Measurements from ENCODE around the gene NUDCD3.

The NUDCD3 gene

DNA sequence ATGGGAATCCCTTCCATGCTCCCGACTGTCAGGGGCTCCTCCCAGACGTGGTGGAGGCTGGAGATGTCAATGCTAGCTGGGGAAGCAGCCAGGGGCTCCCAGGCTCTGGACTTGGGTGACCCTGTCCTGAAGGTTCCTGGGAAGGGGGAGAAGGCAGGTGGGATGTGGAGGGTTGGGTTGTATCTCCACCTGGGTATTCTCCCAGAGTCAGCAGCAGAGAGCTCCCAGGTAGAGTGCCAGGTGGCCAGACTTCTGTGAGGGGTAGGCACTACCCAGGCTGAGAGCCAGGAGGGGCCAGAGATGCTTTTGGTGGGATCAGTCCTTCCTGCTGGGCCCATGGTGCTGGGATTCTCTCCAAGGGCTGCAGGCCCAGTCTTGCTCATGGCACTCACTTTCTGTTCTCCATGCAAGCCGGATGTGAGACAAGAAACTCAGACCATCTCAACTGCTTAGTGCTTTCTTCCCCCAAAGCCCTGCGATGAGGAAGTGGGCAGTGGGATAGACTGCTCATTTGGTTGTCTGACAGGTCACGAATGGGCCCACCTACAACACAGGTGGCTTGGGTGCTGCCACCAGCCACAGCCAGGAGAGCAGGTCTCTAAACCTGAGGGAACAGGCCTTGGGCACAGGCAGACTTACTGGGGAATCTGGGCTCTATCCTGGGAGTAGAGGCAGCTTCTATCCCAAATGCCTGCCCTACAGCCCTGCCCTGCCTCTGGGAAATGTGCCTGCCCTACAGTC, 112.6 kb downstream of the NUDCD3 start:
- TF ChIP-seq, protein P1, sequence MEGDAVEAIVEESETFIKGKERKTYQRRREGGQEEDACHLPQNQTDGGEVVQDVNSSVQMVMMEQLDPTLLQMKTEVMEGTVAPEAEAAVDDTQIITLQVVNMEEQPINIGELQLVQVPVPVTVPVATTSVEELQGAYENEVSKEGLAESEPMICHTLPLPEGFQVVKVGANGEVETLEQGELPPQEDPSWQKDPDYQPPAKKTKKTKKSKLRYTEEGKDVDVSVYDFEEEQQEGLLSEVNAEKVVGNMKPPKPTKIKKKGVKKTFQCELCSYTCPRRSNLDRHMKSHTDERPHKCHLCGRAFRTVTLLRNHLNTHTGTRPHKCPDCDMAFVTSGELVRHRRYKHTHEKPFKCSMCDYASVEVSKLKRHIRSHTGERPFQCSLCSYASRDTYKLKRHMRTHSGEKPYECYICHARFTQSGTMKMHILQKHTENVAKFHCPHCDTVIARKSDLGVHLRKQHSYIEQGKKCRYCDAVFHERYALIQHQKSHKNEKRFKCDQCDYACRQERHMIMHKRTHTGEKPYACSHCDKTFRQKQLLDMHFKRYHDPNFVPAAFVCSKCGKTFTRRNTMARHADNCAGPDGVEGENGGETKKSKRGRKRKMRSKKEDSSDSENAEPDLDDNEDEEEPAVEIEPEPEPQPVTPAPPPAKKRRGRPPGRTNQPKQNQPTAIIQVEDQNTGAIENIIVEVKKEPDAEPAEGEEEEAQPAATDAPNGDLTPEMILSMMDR (IDR thresholded peaks at IDR 0.05; ENCODE audit: unreplicated experiment in 3 of 3) = no peak
- no peaks in the 10 kb centered on the region for H3K9me3 Mint-ChIP-seq
- H3K4me3 Mint-ChIP-seq = no peak overlapping the region
- no peak overlapping the region for H3K27ac Mint-ChIP-seq
- H3K36me3 Mint-ChIP-seq (ENCODE audit: low read depth) = no peaks in the 10 kb centered on the region
- no peaks in the 10 kb centered on the region for H3K4me1 Mint-ChIP-seq
- peaks cover 7% of the 10 kb centered on the region for H3K27me3 Mint-ChIP-seq (ENCODE audit: low read depth)

DNA sequence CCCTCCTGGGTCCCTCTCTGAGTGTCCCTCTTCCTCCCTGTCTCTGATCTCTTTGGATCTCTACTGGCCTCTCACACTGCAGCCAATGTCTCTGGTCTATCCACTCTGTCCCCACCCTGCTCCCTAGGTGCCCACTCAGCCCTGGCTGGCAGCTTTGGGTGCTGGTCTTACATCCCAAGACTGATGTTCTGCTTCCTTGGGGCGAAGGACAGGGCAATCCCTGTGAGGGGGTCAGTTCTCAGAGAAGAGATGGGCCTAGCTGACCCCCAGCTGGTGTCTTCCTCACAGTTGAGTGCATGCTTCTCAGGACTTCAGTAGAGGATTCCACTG, 113.4 kb downstream of the NUDCD3 start:
- TF ChIP-seq, protein P1 (IDR thresholded peaks at IDR 0.05; ENCODE audit: unreplicated experiment in 3 of 3) = no peak
- H3K27ac Mint-ChIP-seq = no peak overlapping the region
- H3K9me3 Mint-ChIP-seq = no peaks in the 10 kb centered on the region
- peaks cover 7% of the 10 kb centered on the region for H3K27me3 Mint-ChIP-seq (ENCODE audit: low read depth)
- no peaks in the 10 kb centered on the region for H3K36me3 Mint-ChIP-seq (ENCODE audit: low read depth)
- no peaks in the 10 kb centered on the region for H3K4me1 Mint-ChIP-seq
- no peak overlapping the region for H3K4me3 Mint-ChIP-seq

DNA sequence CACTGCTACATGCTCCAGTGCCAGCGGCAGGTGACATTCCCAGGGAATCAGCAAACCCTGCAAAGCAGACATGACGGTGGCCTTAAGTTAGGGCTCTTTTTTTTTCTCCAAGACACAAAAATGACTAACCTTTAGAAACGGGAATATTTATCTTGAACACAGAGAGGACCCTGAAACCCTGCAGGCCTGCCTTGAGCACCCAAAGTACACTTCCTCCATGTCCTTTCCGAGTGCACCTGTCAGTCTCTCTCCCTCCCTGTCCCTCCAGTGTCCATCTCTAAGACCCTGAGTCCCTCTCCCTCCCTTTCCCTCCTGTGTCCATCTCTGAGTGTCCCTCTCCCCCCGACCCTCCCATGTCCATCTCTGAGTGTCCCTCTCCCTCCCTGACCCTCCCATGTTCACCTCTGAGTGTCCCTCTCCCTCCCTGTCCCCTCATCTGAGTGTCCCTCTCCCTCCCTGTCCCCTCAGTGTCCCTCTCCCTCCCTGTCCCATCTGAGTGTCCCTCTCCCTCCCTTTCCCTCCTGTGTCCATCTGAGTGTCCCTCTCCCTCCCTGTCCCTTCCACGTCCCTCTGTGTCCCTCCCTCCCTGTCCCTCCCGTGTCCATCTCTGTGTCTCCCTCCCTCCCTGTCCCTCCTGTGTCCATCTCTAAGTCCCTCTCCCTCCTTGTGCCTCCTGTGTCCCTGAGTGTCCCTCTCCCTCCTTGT, 113.9 kb downstream of the NUDCD3 start:
- Mint-ChIP-seq H3K4me1 (no peaks in the 10 kb centered on the region), H3K9me3 (no peaks in the 10 kb centered on the region), H3K27ac (no peak overlapping the region), H3K4me3 (no peak overlapping the region), H3K36me3 (ENCODE audit: low read depth) (no peaks in the 10 kb centered on the region), H3K27me3 (ENCODE audit: low read depth) (peaks cover 7% of the 10 kb centered on the region)
- TF ChIP-seq, protein P1 (IDR thresholded peaks at IDR 0.05; ENCODE audit: unreplicated experiment in 3 of 3) = no peak

GRCh38 chr7:44375926-44376342, 114.5 kb downstream of the NUDCD3 start:
- Mint-ChIP-seq H3K27me3 (ENCODE audit: low read depth) (peaks cover 7% of the 10 kb centered on the region), H3K27ac (no peak overlapping the region), H3K9me3 (no peaks in the 10 kb centered on the region), H3K4me3 (no peak overlapping the region), H3K4me1 (no peaks in the 10 kb centered on the region), H3K36me3 (ENCODE audit: low read depth) (no peaks in the 10 kb centered on the region)
- TF ChIP-seq, protein P1 (IDR thresholded peaks at IDR 0.05; ENCODE audit: unreplicated experiment in 3 of 3) = no peak

DNA sequence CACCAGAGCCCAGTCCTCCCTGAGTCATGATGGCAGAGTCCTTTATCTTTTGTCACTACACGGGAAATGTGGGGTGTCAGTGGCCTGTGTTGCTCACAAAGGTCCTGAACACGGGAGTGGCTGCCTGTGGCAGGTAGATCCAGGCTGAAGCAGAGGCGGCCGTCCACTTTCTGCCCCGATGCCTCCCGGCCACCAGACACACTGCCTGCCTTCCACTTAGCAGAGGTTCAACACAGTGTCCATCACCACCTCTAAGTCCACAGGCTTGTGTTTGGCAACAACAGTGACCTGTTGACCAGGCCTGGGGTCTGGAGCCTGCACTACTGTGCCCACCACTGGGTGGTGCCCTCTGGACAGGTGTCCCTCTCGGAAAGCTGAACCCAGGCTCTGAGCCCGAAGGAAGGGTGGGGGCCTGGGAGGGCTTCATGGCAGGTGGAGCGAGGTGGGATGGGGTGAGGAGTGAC, 115.2 kb downstream of the NUDCD3 start:
- Mint-ChIP-seq H3K9me3 (no peaks in the 10 kb centered on the region), H3K4me1 (no peaks in the 10 kb centered on the region), H3K4me3 (no peak overlapping the region), H3K27me3 (ENCODE audit: low read depth) (peaks cover 7% of the 10 kb centered on the region), H3K36me3 (ENCODE audit: low read depth) (no peaks in the 10 kb centered on the region), H3K27ac (no peak overlapping the region)
- TF ChIP-seq, protein P1 (IDR thresholded peaks at IDR 0.05; ENCODE audit: unreplicated experiment in 3 of 3) = no peak

Measured in nephron (organoid).